H1 (cell line): ENCODE results near the gene ABCD4. TPM values are rescaled to one million over a fixed set of nuclear protein-coding genes. Genes with fewer than 3 reads are reported as not detected.

Experiments used
- BRCA1 ChIP-seq: IDR thresholded peaks from 2 replicates; pipeline ENCODE4 v1.6.1; 2012; ENCODE audit warnings: low read depth, low read length, improper control_type of control experiment
- EGR1 ChIP-seq: IDR thresholded peaks from 2 replicates; pipeline ENCODE4 v1.6.1; 2011; ENCODE audit warnings: low read depth, low read length, borderline replicate concordance
- KDM1A ChIP-seq: fragments of 200-600, 300-600 bp; sonication (generic); IDR thresholded peaks from 2 replicates; pipeline ENCODE4 v1.7.1; 2016; ENCODE audit warnings: mild to moderate bottlenecking, low read length, borderline replicate concordance
- KDM4A ChIP-seq: IDR thresholded peaks from one replicate; pipeline ENCODE4 v1.7.1; 2012; ENCODE audit warnings: low read depth, mild to moderate bottlenecking, moderate library complexity, low read length, inconsistent platforms; ENCODE audit not compliant: severe bottlenecking
- NRF1 ChIP-seq: IDR thresholded peaks from 2 replicates; pipeline ENCODE4 v1.6.1; 2011; ENCODE audit warnings: mild to moderate bottlenecking, low read depth, low read length, improper control_type of control experiment
- polyA plus RNA-seq, 7 experiments: library from polyadenylated mRNA; depleted of rRNA in 3 of 7; stranded (reverse) in 5 of 7; unstranded in 2 of 7; fragments of >200 nt in 5 of 7; fragments of 200-250 nt in 2 of 7; gene quantifications; 1 replicate in 5 of 7; 2 replicates in 1 of 7; 4 replicates in 1 of 7; pipeline versions ENCODE4 v1.2.1 to v1.2.3, GENCODE V29; 2011 to 2013; ENCODE audit warnings: missing spikeins in 2 of 7, mixed read lengths in 2 of 7
- total RNA-seq: library from RNA; stranded (reverse); fragmentation: NEBNext Ultra II Directional; extraction: Animal tissue kit (Norgen Biotek cat#: 25700); gene quantifications from 2 replicates; pipeline ENCODE4 v1.2.1, GENCODE V29; 2021

Gene ABCD4
- total and polyA plus RNA-seq, 2 of the 8 experiments (the other 6 are each of a cell fraction or from before 2014, with no cell fraction given): 47.9 to 97.7 TPM

GRCh38 chr14:74263181-74263580 is 39.6 kb downstream of the ABCD4 start (continued):
- no peak for TF ChIP-seq KDM1A
- no peak for TF ChIP-seq BRCA1
- no peak for TF ChIP-seq EGR1
- no peak for TF ChIP-seq NRF1
- TF ChIP-seq KDM4A: no peak
